GM21576 (cell line): ENCODE measurements around the gene LRRK1.

Source experiments
- ATAC-seq: cut with Tn5 transposase; IDR thresholded peaks from one replicate; pipeline ENCODE4 v1.9.1; 2021; ENCODE audit warnings: mild to moderate bottlenecking, moderate library complexity; ENCODE audit not compliant: unreplicated experiment

The LRRK1 gene

GRCh38 chr15:101036189-101036588, 117.0 kb downstream of the LRRK1 start:
- ATAC-seq: no peak

- ATAC-seq: no peak
Observed at GRCh38 chr15:101037090-101037830, 118.1 kb downstream of the LRRK1 start.

- no peak for ATAC-seq
Observed at GRCh38 chr15:101038327-101039003, 119.3 kb downstream of the LRRK1 start.

GRCh38 chr15:101039461-101039860, 120.3 kb downstream of the LRRK1 start:
- no peak for ATAC-seq

- no peak for ATAC-seq
Observed at GRCh38 chr15:101042320-101042719, 123.2 kb downstream of the LRRK1 start.

GRCh38 chr15:101043011-101043410, 123.9 kb downstream of the LRRK1 start:
- ATAC-seq: no peak

GRCh38 chr15:101043911-101044624, 124.9 kb downstream of the LRRK1 start:
- ATAC-seq: no peak

- no peak for ATAC-seq
Observed at GRCh38 chr15:101044625-101045235, 125.6 kb downstream of the LRRK1 start.

- ATAC-seq: no peak
Observed at GRCh38 chr15:101045236-101045646, 126.1 kb downstream of the LRRK1 start.

GRCh38 chr15:101045835-101046691, 126.9 kb downstream of the LRRK1 start:
- no peak for ATAC-seq

- no peak for ATAC-seq
Observed at GRCh38 chr15:101046826-101047225, 127.7 kb downstream of the LRRK1 start.

GRCh38 chr15:101047301-101047781, 128.2 kb downstream of the LRRK1 start:
- ATAC-seq: no peak

- ATAC-seq: no peak
Observed at GRCh38 chr15:101048176-101048575, 129.0 kb downstream of the LRRK1 start.

GRCh38 chr15:101048581-101049030, 129.4 kb downstream of the LRRK1 start:
- ATAC-seq: no peak

GRCh38 chr15:101049282-101049681, 130.1 kb downstream of the LRRK1 start:
- ATAC-seq: no peak

GRCh38 chr15:101049856-101050622, 130.9 kb downstream of the LRRK1 start:
- ATAC-seq: no peak

GRCh38 chr15:101050623-101051290, 131.6 kb downstream of the LRRK1 start:
- no peak for ATAC-seq

GRCh38 chr15:101051291-101052030, 132.3 kb downstream of the LRRK1 start:
- ATAC-seq: no peak
